Frontal cortex (tissue), 4 donors: Measurements from ENCODE around the gene HNRNPLL. TPM values are rescaled to one million over a fixed set of nuclear protein-coding genes. Genes with fewer than 3 reads are reported as not detected.
A peak's percentile ranks its signal among the peaks of the same experiment; 100 is the strongest.
"Not testable (repeated sequence)": the region's sequence is repeated elsewhere in the genome, so short reads cannot be mapped to it uniquely, and the experiment has no call there.

Source experiments
- DNase-seq, 2 donors: peaks; one replicate each; pipeline ENCODE4 v3.0.0; 2012; ENCODE audit warnings: low spot score in 2 of 2
- FAIRE-seq: peaks from 2 replicates; lab custom pipeline; 2012; peaks lifted over from hg19 to GRCh38; lab: Jason Lieb, UNC
- total RNA-seq: library from RNA; depleted of rRNA; stranded (reverse); fragments of >200 nt; gene quantifications from one replicate; pipeline ENCODE4 v1.2.3, GENCODE V29; 2014
- donor health status: control.
- donor health status: control.
- donor health status: control.

Gene HNRNPLL
- total RNA-seq, 1 donor from 2014 or later: 77.9 TPM

DNA sequence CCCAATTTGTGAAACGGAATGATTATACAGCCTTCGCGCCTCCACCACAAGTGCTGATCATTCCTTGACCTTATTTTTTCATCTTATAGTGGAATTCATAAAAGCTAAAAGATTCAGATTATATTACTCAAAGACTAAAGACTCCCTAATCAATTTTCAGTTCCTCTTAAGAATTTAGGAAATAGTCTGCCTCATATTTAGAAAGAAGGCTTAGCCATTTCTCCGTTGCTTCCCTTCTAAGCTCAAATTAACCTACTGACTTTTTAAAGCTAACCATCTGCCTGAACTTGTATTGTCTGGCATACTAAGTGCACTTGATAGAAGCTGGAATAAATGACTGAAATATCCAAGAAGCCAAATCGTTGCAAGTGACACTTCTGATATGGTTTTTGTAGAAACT is 44.7 kb downstream of the HNRNPLL start:
- FAIRE-seq: no peak

DNA sequence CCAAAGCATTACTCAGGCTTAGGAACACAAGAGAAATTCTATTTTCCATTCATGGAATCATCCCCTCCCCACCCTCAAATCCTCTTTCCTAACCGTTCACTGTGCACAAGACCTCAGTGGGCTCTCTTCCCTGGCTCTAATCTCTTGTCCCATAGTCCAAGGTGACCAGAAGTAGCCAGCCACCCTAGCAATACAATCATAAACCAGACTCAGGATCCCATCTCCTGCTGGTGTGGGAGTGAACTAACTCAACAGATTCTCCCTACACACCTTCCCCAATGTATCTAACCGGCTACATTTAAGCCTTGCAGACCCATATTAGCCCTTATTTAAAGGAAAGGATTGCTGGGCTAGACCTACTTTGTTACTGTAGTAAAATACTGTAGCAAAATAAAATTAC is 45.5 kb downstream of the HNRNPLL start:
- FAIRE-seq (no peak), DNase-seq (no peak)

More for the DNA sequence above, 44.7 kb downstream of the HNRNPLL start:
- no peak for DNase-seq

DNA sequence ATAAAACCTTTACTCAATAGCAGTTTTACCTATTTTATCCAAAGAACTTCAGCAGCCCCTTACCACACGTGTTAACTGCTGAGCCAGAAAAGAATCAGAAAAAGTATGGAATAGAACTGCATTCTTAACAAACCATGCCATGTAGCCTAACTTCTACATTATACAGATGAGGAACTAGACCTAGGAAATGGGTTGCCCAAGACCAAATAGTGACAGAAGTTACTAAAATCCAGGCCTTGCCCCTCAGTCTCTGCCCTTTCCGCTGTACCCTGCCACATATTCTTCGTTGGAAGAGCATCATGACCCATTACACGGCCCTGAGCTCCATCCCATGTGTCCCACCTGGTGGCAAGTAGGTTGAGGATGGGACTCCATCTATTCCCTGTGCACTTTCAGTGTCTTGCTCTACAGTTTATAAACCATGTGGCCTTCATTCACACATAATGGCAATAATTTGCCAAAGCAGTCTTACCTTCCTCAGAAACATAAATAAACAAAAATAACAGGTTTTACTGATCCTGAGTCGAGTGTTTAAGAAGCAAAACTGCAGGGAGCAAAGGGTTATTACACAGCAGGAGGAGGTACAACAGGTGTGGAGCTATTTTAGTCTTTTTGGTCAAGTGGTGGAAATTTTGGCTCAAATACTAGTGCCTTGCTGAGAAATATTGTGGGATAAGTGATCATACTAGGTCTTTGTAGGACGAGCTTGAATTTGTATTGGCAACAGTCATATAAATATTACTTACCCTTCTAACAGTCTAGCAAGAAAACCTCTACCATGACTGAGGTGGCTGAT is 46.5 kb downstream of the HNRNPLL start:
- FAIRE-seq: no peak
- no peak for DNase-seq

DNA sequence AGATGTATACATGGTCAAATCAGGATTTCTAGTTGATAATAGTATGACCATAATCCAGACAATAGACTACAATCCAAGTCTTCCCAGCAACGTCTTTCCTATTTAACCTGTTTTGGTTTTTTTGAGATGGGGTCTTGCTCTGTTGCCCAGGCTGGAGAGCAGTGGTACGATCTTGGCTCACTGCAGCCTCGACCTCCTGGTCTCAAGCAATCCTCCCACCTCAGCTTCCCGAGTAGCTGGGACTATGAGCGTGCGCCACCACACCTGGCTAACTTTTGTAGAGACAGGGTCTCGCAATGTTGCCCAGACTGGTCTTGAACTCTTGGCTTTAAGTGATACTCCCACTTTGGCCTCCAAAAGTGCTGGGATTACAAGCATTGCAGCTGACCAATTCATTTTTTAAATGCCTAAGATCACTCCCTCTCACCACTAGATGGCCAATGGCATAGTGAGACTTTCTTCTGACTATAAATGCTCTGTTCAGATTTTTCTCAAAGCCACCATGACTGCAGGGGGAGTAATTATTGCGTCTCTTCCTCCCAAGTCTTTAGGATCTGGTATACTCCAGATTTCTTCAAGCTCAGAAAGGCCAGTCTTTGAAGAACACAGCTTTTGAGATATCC is 47.6 kb downstream of the HNRNPLL start:
- no peak for DNase-seq
- no peak for FAIRE-seq

DNA sequence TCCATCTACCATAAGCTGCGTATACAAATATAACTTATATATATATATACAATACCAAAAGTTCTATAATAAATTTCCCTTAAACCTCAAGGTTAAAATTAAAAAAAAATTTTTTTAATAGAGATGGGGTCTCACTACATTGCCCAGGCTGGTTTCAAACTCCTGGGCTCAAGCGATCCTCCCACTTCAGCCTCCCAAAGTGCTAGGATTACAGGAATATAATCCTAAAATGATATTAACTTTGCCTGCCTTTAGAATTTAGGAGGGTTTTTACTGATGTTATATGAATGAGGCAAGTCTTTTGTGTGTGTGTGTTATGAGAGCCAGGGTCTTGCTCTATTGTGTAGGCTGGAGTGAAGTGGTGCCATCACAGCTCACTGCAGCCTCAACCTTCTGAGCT is 49.2 kb downstream of the HNRNPLL start:
- DNase-seq: no peak
- FAIRE-seq: no peak

DNA sequence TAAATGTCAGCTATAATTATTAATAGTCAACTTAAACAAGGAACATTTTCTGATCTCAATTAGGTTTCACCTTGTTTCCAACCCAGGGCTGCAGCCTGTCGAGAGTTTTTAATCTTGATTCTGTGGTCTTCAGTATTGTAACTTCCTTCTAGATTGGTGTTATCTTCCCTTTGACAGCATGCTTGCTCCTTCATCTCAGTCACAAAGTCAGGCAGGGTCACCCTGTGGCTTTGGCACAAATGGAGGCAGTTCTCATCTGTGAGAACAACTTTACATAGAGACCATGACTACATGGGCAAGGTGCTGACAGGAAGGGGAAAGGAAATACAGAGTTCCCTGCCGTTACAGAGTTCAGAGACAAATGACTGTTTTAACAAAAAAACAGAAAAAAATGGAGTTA is 50.5 kb downstream of the HNRNPLL start:
- FAIRE-seq: no peak
- DNase-seq: no peak

DNA sequence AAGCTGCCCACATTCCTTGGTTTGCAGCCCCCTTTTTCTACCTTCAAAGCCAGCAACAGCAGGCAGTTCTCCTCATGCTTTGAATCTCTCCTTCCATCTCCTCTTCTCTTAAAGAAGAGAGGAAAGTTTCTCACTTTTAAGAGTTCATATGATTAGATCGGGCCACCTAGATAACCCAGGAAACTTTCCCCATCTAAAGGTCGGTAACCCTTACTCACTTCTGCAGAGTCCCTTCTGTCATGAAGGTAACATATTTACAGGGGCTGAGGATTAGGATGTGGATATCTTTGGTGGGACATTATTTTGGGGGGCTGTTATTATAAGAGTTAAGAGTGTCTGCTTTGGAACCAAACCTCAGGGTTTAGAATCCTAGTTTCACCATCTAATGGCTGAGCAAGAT is 51.0 kb downstream of the HNRNPLL start:
- DNase-seq (no peak), FAIRE-seq (no peak)

DNA sequence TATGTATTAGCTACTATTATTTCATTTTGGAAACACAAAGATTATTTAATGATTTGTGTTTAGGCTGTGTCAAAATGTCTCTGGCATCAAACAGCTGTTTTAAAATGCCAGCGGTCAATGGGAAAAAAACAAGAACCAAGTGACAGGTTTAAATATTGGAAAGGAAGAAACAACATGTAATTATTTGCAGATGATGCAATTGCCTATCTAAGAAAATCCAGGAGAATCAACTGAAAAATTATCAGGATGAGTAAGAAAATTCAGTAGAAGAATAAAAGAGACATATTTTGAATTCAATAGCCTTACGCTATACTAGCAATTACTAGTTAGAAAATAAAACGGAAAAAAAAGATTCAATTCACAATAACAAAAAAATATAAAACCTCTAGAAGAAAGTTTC is 51.6 kb downstream of the HNRNPLL start:
- DNase-seq (no peak), FAIRE-seq (no peak)

DNA sequence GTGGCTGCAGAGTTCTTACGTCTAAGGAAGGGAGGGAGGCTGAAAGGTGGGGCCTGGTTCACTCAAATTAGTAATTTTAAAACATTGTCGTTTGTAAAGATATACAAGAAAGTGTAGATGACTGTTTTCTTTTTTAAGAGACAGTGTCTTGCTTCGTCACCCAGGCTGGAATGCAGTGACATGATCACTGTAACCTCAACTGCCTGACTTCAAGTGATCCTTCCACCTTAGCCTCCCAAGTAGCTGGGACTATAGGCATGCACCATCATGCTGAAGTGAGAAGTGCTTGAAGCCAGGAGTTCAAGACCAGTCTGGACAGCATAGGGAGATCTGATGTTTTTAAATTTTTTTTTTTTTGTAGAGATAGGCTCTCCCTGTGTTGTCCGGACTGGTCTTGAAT is 52.9 kb downstream of the HNRNPLL start:
- no peak for FAIRE-seq
- DNase-seq: no peak

DNA sequence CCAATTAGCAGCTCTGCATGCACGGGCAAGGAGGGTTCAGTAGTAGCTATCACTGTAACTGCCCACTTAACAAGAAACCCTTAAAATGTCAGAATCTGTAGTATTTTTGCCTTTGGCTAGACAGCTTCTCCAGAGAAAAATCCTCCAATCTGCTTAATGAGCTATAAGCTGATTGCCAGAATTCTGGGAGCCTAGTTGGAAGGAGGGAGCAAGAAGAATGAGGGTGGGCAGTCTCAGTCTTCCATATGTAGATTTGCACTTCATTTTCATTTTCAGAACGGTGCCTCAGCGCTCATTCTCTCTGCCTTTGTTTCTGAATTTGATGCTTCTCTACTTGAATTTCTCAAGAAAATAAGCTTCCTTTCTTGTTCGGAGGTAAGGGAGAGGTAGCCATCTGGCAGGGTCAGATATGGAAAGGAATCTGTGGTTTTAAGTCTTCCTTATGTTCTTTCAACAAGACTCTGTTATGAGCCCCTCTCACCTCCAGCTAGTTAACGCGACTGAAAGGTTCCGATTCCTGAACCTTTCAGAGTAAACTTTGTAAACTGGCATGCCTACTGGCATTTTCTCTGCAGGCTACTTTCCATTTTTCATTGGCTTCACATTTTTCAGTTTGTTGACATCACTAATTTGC is 53.5 kb downstream of the HNRNPLL start:
- no peak for FAIRE-seq
- DNase-seq: no peak

DNA sequence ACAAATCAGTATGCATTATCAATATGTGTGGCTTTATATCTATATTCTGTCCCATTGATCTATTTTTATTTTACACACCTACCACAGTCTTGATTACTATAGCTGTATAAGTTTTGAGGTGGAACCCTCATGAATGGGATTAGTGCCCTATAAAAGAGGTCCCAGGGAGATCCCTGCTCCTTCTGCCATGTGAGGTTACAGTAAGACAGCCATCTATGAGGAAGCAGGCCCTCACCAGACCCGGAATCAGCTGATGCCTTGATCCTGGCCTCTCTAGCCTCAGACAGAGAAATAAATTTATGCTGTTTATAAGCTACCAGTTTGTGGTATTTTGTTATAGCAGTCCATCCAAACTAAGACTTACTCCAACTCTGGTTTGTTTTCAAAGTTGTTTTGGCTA is 54.9 kb downstream of the HNRNPLL start:
- DNase-seq: no peak
- no peak for FAIRE-seq

DNA sequence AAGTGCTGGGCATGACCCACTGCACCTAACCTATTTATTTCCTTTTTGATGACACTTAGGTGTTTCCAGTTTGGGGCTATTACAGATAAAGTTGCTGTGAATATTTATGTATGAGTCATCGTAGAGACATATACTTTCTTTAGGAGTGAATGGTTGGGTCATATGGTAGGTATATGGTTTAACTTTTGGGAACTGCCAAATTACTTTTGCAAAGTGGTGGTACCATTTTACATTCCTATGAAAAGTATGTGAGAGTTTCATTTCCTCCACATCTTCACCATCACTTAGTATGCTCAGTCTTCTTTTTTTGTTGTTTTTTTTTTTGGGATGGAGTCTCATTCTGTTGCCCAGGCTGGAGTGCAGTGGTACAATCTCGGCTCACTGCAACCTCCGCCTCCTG is 56.1 kb downstream of the HNRNPLL start:
- DNase-seq: no peak
- no peak for FAIRE-seq

DNA sequence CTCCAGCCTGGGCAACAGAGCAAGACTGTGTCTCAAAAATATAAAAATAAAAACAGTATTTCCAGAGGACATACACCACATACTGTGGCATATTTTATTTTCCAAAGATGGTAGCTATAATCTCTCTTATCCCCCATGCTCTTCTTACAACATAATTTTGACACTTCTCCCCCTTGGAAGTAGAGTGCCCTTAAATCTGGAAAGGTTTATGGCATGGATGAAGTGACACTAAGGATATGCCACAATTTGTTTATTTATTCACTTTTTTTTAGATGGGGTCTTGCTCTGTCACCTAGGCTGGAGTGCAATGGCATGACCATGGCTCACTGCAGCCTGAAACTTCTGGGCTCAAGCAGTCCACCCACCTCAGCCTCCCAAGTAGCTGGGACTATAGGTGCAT is 56.7 kb downstream of the HNRNPLL start:
- DNase-seq (no peak), FAIRE-seq (no peak)

DNA sequence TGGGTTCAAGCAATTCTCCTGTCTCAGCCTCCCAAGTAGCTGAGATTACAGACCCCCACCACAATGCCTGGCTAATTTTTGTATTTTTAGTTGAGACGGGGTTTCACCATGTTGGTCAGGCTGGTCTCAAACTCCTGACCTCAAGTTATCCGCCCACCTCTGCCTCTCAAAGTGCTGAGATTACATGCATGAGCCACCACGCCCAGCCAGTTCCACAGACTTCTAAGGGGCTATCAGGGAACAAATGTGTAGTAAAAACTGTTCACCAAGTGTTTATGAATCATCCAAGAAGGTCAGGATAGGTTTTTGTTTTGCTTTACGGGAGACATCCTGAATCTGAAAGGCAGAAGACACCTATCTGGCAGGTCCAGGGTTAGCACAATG is 60.5 kb downstream of the HNRNPLL start:
- not testable (repeated sequence) for DNase-seq, FAIRE-seq

DNA sequence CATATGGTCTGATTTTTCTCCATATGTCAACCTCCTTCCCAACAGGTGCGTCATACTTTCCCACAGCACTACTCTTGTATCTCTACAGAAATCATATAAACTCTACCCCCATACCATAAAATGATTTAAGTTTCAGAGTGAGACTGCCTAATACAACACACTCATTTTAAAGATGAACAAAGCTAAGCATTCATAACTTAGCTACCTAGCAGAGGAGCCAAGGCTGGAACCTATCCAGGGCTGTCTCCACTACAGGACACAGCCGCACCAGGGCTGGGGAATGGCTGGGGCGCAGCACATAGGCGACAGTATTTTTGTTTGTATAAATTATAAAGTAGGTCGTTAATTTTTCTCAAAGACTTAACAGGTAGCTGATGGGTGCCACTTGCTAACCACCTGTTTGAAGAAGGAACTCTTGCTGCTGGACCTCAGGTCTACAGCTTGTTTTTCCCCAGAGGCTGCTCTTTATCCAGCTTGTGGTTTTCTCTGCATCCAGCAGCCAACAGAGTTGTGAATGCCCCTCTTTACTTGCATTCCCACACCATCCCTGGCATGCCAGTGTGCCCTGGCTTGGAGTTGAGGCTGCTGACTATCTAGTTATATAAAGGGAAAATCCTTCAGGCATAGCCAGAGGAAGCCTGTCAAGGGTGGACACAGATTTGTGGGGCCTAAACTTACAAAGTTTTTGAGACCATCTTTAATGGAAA is 62.0 kb downstream of the HNRNPLL start:
- FAIRE-seq (no peak), DNase-seq (no peak)

DNA sequence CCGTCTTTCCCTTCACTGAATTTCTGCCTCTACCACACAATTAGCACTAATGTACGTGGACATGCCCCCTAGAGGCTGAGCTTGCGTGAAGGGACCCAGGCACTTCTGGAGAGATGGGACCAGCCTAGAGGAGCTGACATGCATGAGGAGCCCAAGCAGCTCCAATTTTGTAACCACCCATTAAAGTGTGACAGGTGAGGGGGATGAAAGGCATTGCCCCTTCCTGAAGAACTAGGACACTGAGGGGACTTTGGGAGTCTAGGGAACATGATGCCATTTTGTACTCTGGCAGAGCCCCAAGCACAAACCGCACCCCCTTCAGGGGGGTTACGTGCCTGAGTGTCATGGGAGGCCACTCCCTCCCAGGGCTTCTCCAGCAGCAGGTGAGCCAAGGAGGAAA is 63.6 kb downstream of the HNRNPLL start:
- no peak for DNase-seq
- no peak for FAIRE-seq

DNA sequence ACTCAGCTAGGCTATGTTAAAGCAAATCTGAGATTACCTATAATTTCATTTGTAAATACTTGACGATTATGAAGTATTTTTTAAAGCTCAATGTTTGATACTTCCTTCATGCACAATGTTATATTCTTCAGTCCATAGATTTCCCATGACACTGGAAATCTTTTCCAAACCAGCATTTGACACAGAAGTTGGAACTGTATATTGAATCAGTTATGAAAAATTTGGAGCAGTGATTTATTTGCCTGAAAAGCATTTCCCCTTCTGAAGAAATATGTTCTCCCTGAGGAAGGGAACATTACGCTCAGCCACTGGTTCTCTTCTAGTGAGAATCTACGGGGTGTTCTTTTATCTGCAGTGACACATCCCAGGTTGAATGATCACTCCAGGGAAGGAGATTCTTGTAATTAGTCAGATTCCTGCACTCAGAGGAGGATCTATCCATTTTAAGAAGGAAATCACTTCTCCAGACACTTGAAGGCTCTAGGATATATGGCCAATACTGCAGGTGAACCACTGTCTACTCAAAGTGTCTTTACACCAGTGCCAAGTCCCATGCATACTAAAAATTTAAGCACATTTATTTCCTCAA is 64.7 kb downstream of the HNRNPLL start:
- DNase-seq (no peak), FAIRE-seq (no peak)

DNA sequence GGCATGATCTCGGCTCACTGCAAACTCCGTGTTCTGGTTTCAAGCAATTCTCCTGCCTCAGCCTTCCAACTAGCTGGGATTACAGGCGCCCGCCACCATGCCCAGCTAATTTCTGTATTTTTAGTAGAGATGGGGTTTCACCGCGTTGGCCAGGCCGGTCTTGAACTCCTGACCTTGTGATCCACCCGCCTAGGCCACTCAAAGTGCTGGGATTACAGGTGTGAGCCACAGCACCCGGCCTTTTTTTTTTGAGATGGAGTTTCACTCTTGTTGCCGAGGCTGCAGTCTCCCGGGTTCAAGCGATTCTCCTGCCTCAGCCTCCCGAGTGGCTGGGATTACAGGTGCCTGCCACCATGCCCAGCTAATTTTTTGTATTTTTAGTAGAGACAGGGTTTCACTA is 65.4 kb downstream of the HNRNPLL start:
- DNase-seq, FAIRE-seq: not testable (repeated sequence)

DNA sequence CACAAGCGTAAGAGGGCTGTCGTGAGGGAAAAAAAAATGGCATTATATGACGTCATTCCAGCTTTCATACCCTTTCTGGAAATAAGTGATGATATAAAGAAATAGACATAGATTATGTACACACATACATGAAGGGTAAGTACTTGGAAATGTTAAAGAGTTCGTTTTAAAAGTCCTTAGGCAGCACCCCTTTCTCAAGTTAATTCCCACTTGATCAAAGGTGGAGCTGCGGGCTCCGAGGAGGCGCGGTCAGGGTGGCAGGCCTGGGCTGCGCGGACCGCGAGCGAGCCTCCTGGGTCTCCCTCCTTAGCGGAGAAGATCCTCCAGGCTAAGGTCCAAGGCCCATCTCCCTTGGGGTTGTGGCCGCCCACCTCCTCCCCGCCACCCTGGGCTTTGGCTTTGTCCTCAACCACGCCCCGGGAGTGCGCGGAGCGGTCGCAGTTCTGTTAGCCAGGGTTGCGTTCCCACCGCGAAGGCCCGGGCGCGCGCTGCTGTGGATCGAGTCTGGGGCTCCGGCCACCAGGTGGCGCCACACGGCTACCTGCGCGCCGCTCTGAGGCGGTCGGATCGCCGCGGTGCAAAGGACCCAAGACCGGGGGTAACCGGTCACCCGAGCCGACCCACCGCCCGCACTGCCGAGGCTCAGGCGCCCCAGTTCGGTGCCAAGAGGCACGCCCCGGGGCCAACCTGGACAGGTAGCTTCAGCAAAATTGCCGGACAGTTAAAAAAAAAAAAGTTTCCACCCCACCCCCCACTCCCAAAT is 66.8 kb downstream of the HNRNPLL start:
- DNase-seq: peak; percentile 58 to 75
- no peak for FAIRE-seq

DNA sequence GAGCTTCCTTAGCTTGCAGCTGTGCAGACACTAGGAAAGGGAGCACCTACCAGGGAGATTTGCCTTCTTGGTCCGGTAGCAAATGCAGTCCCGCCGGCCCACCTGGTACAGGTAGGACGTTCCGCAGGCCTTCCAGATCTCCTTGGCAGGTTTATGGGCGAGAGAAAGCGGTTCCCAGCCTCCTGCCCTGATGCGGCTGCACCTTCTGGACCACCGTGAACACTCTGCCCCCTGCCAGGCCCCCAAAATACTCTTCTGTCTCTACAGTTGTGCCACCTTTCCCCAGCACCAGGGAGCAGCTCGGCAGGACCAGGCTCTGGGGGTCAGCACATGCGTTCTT is 67.4 kb downstream of the HNRNPLL start:
- DNase-seq: no peak
- FAIRE-seq: no peak
